Stimulated activated CD8-positive, alpha-beta memory T cell treated with anti-CD3 and anti-CD28 coated beads, Interleukin-4, amount 100 ng/mL, for 48 hours (primary cell): ENCODE data around the gene CSTF3.
"Not testable (repeated sequence)": the region's sequence is repeated elsewhere in the genome, so short reads cannot be mapped to it uniquely, and the experiment has no call there.

Source experiments
- DNase-seq: peaks from one replicate; pipeline ENCODE4 v3.0.0-alpha.2; 2020

CSTF3 gene

GRCh38 chr11:33161120-33162005 is at the start of gene CSTF3:
CSTF3 (minus strand) TSS chr11:33161480; CDS start chr11:33161325, 155 bp downstream.
- peak; percentile 99 for DNase-seq

GRCh38 chr11:33208150-33208549 is 46.9 kb upstream of the CSTF3 start:
- no peak for DNase-seq

- DNase-seq = no peak
Observed at GRCh38 chr11:33207408-33207985, 46.2 kb upstream of the CSTF3 start.

- no peak for DNase-seq
Observed at GRCh38 chr11:33197915-33198727, 36.8 kb upstream of the CSTF3 start.

GRCh38 chr11:33195462-33196173 is 34.3 kb upstream of the CSTF3 start:
- no peak for DNase-seq

GRCh38 chr11:33194455-33194854 is 33.2 kb upstream of the CSTF3 start:
- DNase-seq = no peak

- no peak for DNase-seq
Observed at GRCh38 chr11:33191467-33191866, 30.2 kb upstream of the CSTF3 start.

GRCh38 chr11:33187998-33188722 is 26.9 kb upstream of the CSTF3 start:
- DNase-seq = no peak

GRCh38 chr11:33185756-33186155 is 24.5 kb upstream of the CSTF3 start:
- no peak for DNase-seq

GRCh38 chr11:33182246-33182878 is 21.1 kb upstream of the CSTF3 start:
- DNase-seq = no peak

- DNase-seq = no peak
Observed at GRCh38 chr11:33179348-33179803, 18.1 kb upstream of the CSTF3 start.

- DNase-seq = no peak
Observed at GRCh38 chr11:33178443-33179180, 17.3 kb upstream of the CSTF3 start.

- no peak for DNase-seq
Observed at GRCh38 chr11:33177676-33178336, 16.5 kb upstream of the CSTF3 start.

GRCh38 chr11:33176760-33177159 is 15.5 kb upstream of the CSTF3 start:
- not testable (repeated sequence) for DNase-seq

- no peak for DNase-seq
Observed at GRCh38 chr11:33172996-33173395, 11.7 kb upstream of the CSTF3 start.

GRCh38 chr11:33172345-33172744 is 11.1 kb upstream of the CSTF3 start:
- no peak for DNase-seq

GRCh38 chr11:33171251-33171650 is 10.0 kb upstream of the CSTF3 start:
- no peak for DNase-seq

GRCh38 chr11:33168709-33169200 is 7.5 kb upstream of the CSTF3 start:
- DNase-seq = no peak

GRCh38 chr11:33162831-33163230 is 1.6 kb upstream of the CSTF3 start:
- no peak for DNase-seq

GRCh38 chr11:33160587-33160986 is 693 bp downstream of the CSTF3 start:
- no peak for DNase-seq
